ENCODE data around the gene BAMBI.

DNA sequence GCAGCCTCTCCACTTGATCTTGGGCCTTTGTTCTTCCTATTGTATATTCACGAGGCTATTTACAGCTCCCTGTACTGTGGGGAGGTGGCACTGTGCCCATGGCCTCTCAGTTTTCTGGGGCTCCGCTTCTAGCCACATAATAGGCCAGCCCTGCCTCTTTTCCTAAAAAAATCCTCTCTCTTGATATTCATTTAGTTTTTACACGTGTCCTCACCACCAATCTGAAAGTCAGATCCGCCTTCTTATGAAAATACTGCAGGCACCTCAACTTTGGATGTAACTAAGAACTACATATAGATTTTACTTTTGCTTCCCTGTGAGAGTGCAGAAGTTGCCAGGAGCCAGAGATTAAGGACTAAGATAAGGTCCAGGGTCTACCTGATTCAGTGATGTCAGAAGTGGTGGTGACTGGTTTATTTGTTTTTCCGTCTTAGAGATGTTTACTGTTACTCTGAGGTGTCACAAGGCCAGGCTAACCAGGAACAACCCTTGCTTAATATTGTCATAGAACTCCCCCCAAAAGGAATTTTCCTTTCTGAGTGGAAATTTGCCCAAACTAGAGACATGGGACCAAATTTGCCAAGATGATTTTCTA, 7.8 kb downstream of the BAMBI start:
- TF ChIP-seq, protein P1, sequence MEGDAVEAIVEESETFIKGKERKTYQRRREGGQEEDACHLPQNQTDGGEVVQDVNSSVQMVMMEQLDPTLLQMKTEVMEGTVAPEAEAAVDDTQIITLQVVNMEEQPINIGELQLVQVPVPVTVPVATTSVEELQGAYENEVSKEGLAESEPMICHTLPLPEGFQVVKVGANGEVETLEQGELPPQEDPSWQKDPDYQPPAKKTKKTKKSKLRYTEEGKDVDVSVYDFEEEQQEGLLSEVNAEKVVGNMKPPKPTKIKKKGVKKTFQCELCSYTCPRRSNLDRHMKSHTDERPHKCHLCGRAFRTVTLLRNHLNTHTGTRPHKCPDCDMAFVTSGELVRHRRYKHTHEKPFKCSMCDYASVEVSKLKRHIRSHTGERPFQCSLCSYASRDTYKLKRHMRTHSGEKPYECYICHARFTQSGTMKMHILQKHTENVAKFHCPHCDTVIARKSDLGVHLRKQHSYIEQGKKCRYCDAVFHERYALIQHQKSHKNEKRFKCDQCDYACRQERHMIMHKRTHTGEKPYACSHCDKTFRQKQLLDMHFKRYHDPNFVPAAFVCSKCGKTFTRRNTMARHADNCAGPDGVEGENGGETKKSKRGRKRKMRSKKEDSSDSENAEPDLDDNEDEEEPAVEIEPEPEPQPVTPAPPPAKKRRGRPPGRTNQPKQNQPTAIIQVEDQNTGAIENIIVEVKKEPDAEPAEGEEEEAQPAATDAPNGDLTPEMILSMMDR (IDR thresholded peaks at IDR 0.05) = no peak
- TF ChIP-seq POLR2A (IDR thresholded peaks at IDR 0.05) = no peak
